D721Med (cell line): ENCODE results near the gene PCED1A.
"Not testable (repeated sequence)": the region's sequence is repeated elsewhere in the genome, so short reads cannot be mapped to it uniquely, and the experiment has no call there.

Experiments used
- DNase-seq: peaks from one replicate; pipeline ENCODE4 v3.0.0; 2011; ENCODE audit warnings: low spot score; ENCODE audit not compliant: insufficient read length
- FAIRE-seq: peaks from 2 replicates; lab custom pipeline; 2011; peaks lifted over from hg19 to GRCh38; lab: Jason Lieb, UNC
- TF ChIP-seq, protein P1 (sequence below): IDR thresholded peaks from 2 replicates; pipeline ENCODE4 v1.5.1; 2012; ENCODE audit warnings: mild to moderate bottlenecking, control low read depth; ENCODE audit not compliant: insufficient read depth; ENCODE audit errors: missing control alignments

Gene PCED1A

DNA sequence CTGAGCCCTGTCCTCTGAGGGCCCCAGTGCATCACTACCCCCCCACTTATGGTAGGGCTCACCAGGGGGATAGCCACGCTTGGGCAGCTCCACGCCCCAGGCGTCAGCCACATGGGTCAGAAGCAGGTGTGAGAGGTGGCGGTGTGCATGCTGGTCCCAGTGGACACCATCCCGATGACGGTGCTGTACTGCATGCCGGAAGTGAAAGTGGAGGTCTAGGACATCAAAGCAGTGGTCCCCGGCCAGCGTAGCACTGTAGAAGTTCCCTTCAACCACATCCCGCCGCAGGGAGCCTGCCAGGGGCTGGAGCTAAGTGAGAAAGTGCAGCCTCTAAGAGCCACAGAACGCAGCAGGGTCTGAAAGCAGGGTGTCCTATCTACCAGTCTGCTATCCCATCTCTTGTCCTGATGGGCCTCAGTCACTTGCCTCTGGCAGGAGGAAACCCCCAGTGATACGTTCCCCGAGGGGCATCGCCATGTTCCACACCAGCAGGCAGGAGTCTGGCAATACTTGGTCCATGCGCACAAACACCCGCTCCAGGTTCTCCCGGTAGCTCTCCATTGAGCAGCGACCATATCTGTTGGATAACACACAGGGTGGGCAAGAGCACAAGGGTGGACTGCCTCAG lies 2.2 kb downstream of the PCED1A start:
- no peak for DNase-seq
- TF ChIP-seq, protein P1, sequence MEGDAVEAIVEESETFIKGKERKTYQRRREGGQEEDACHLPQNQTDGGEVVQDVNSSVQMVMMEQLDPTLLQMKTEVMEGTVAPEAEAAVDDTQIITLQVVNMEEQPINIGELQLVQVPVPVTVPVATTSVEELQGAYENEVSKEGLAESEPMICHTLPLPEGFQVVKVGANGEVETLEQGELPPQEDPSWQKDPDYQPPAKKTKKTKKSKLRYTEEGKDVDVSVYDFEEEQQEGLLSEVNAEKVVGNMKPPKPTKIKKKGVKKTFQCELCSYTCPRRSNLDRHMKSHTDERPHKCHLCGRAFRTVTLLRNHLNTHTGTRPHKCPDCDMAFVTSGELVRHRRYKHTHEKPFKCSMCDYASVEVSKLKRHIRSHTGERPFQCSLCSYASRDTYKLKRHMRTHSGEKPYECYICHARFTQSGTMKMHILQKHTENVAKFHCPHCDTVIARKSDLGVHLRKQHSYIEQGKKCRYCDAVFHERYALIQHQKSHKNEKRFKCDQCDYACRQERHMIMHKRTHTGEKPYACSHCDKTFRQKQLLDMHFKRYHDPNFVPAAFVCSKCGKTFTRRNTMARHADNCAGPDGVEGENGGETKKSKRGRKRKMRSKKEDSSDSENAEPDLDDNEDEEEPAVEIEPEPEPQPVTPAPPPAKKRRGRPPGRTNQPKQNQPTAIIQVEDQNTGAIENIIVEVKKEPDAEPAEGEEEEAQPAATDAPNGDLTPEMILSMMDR: no peak
- no peak for FAIRE-seq

DNA sequence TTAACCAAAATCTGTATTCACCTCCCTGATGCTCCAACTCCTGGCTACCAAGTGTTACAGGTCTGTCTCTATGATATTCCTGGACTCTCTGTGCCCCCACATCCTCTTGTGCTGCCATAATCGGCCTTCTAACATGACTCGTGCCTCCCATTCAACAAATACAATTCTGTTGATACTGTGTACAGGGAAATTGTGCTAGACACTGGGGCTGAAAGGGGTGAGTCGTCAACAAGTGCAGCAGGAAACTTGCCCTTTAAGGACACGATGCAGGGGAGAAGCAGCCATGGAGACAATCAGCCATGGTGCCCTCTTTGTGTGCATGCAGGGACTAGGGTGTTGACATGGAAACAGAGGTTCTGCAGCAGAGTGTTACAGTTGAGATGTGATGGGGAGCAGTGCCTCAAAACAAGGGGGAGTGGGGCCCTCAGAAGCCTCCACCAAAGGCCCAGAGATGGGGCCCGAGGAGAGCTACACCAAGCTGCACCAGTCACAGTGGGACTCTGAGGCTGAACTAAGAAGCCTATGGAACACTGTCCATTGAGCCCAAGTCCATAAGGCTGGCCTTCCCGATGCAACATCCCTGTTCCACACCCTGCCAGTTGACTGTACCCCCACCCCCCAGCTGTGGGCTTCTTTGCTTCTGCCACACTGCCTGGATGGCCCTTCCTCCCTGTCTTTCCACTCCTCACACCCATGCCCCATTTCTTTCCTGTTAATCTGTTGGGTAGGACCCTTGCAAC lies 3.1 kb downstream of the PCED1A start:
- TF ChIP-seq, protein P1: no peak
- no peak for FAIRE-seq
- no peak for DNase-seq

DNA sequence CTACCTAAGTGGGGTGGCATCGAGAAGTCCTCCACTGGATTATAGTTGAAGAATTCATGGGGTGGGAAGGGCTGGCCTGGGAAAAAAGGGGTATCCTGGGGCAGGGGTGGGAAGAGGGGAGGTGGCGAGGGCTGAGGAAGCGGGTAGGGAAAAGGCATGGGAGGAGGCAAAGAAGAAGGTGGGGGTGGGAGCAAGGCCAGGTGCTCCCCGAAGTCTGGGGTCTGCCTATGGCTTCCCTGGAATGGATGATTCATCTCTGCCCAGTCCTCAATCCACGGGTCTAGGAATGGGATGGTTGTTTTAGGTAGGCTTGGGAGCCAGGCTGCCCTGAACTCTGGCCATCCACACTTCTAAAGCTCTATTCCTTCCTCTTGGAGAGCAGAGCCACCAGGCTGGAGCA lies 4.4 kb downstream of the PCED1A start:
- DNase-seq (no peak), FAIRE-seq (no peak)
- TF ChIP-seq, protein P1: no peak

DNA sequence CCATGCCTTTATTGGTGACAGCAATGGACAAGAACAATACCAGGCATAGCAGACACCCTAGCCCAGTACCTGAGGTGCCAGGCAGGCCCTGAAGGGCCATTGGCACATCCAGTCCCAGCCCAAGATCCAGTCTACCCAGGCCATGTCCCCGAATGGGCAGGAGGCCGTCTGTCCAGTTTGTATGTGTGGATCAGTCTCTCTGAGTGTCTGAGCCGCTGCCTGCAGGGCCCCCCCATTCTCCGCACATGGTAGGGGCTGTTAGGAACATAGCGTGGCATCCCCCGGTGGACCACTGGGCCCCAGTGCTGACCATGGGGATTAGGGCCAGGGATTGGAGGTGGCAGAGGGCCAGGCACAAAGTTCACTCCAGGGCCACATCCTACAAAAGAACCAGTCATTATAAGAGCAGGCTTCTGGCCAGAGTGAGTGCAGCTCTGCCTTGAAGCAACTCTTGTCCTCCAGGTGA lies 5.1 kb downstream of the PCED1A start:
- FAIRE-seq (no peak), DNase-seq (no peak)
- TF ChIP-seq, protein P1: no peak

DNA sequence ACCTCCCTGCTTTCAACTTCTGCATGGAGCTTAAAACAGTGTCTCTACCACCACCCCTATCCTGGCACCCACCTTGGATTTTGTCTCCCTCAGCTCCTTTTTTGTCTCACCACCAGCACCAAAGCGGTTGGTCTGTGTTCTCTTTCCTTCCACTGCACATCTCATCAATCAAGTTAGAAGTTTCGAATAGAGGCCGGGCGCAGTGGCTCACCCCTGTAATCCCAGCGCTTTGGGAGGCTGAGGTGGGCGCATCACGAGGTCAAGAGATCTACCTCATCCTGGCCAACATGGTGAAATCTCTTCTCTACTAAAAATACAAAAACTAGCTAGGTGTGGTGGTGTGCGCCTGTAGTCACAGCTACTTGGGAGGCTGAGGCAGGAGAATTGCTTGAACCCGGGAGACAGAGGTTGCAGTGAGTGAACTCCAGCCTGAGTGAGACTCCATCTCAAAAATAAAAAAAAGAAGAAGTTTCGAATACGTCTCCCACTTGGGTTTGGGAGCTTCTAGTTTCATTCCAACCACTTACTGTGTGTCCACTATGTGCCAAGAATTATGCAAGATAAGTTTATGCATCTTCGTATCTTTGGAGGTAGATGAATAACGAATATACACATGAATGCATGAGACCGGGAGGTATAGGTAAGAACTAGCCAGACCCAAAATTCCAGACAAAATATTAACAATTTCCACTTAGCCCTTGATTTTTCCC lies 5.9 kb downstream of the PCED1A start:
- TF ChIP-seq, protein P1: no peak
- DNase-seq: no peak
- no peak for FAIRE-seq

DNA sequence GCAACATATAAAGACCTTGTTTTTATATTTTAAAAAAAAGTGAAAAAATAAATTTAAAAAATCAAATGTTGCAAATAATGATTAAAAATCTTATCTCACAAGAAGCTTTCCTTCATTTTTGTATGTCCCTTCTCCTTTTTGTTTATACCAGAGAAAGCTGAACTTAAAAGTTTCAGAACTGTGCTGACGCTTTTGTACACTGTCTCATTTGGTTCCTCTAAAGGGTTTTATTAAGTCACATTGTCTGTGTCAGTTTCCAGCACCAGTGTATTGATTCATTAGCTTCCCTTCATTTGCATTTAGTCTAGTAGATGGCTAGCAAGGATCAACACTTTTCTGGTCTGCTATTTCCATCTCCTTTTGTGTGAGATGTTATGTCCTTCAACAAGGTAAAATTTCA lies 6.7 kb downstream of the PCED1A start:
- TF ChIP-seq, protein P1: no peak

DNA sequence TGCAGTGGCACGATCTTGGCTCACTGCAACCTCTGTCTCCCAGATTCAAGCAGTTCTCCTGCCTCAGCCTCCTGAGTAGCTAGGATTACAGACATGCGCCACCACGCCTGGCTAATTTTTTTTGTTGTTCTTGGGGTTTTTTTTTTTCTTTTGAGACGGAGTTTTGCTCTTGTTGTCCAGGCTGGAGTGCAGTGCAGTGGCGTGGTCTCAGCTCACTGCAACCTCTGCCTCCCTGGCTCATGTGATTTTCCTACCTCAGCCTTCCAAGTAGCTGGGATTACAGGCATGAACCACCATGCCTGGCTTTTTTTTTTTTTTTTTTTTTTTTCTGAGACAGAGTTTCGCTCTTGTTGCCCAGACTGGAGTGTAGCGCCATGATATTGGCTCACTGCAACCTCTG lies 9.2 kb downstream of the PCED1A start:
- not testable (repeated sequence) for DNase-seq, FAIRE-seq

More for the DNA sequence above, 6.7 kb downstream of the PCED1A start:
- DNase-seq: no peak
- no peak for FAIRE-seq
